OCI-LY3 (cell line): ENCODE measurements around the gene TMEM140.

ENCODE experiments used
- H2AFZ ChIP-seq: fragments of 200-600, 300-600 bp; shearing (Covaris generic); 2 replicates; pipeline ENCODE4 v1.6.0; 2014; ENCODE audit warnings: antibody characterized with exemption, low read depth, low read length
- H3K27ac ChIP-seq: fragments of 200-600, 300-600 bp; sonication (generic); 2 replicates; pipeline ENCODE4 v1.5.1; 2014; ENCODE audit warnings: mild to moderate bottlenecking, low read length, moderate library complexity, mixed read lengths
- H3K27me3 ChIP-seq: fragments of 200-600, 300-600 bp; sonication (generic); 2 replicates; pipeline ENCODE4 v1.6.1; 2014; ENCODE audit warnings: low read depth, low read length, mixed read lengths
- H3K36me3 ChIP-seq: fragments of 200-600, 300-600 bp; sonication (generic); replicated peaks from 2 replicates; pipeline ENCODE3; 2014; ENCODE audit warnings: low read depth, low read length, mixed read lengths
- H3K4me1 ChIP-seq: fragments of 300-600, 200-600 bp; sonication (generic); 2 replicates; pipeline ENCODE4 v1.6.1; 2014; ENCODE audit warnings: low read length, mixed read lengths
- H3K4me2 ChIP-seq: fragments of 200-600, 300-600 bp; sonication (generic); 2 replicates; pipeline ENCODE4 v1.6.1; 2014; ENCODE audit warnings: low read length, mixed read lengths
- H3K4me3 ChIP-seq: fragments of 300-600, 200-600 bp; sonication (generic); 2 replicates; pipeline ENCODE4 v1.5.1; 2014; ENCODE audit warnings: antibody characterized with exemption, mild to moderate bottlenecking, low read length, moderate library complexity
- H3K79me2 ChIP-seq: fragments of 300-600, 200-600 bp; shearing (Covaris generic); 2 replicates; pipeline ENCODE4 v1.6.1; 2014; ENCODE audit warnings: mild to moderate bottlenecking, low read length, mixed read lengths
- H3K9ac ChIP-seq: fragments of 300-600, 200-600 bp; shearing (Covaris generic); 2 replicates; pipeline ENCODE4 v1.6.0; 2014; ENCODE audit warnings: mild to moderate bottlenecking, low read length, moderate library complexity
- H3K9me3 ChIP-seq: fragments of 200-600, 300-600 bp; shearing (Covaris generic); 2 replicates; pipeline ENCODE4 v1.6.1; 2014; ENCODE audit warnings: low read length, mixed read lengths; ENCODE audit not compliant: insufficient read depth
- H4K20me1 ChIP-seq: fragments of 200-600, 300-600 bp; sonication (generic); 2 replicates; pipeline ENCODE4 v1.6.1; 2016; ENCODE audit warnings: low read length, mixed read lengths; ENCODE audit not compliant: insufficient read depth
- CTCF ChIP-seq: fragments of 200-600, 300-600 bp; sonication (generic); IDR thresholded peaks from 2 replicates; pipeline ENCODE4 v1.5.1; 2014; ENCODE audit warnings: antibody characterized with exemption, low read length, low read depth
- EZH2phosphoT487 ChIP-seq: fragments of 200-600 bp; shearing (Covaris generic); IDR thresholded peaks from 2 replicates; pipeline ENCODE4 v1.6.1; 2018; ENCODE audit warnings: antibody characterized with exemption, mixed run types, low read depth

Gene TMEM140

GRCh38 chr7:135204876-135205275 is 57.0 kb downstream of the TMEM140 start:
- Histone ChIP-seq H3K79me2 (no peaks in the 10 kb centered on the region), H3K36me3 (peaks cover 48% of the 10 kb centered on the region), H3K4me1 (peaks cover 41% of the 10 kb centered on the region), H3K4me3 (no peak overlapping the region), H3K27me3 (peaks cover 20% of the 10 kb centered on the region), H3K9ac (no peak overlapping the region), H3K27ac (no peak overlapping the region), H2AFZ (no peak overlapping the region), H4K20me1 (no peaks in the 10 kb centered on the region; the same call in 1 of the 2 replicates), H3K9me3 (no peaks in the 10 kb centered on the region), H3K4me2 (no peak overlapping the region)
- TF ChIP-seq CTCF (no peak), EZH2phosphoT487 (no peak)

DNA sequence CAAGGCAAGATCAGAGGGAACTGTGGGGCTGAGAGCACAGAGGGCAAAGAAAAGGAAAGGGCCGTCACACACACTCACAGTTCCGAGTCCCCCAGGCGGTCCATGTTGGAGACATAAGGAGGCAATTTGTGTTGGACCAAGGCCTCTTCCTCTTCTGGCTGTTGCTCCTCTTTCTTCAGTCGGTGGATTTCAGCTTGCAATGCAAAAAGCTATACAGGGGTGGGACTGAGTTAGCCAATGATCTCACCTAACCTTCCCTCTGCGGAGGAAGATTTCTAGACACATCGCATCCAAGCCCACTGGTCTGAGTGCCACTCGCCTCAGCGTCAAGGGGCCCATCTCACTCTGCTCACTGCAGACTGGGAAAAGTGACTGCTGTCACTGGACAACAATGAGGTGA is 58.0 kb downstream of the TMEM140 start:
- TF ChIP-seq EZH2phosphoT487 (no peak), CTCF (no peak)
- peaks cover 46% of the 10 kb centered on the region for H3K4me1 ChIP-seq
- H2AFZ ChIP-seq, result no peak overlapping the region
- H3K9ac ChIP-seq, result no peak overlapping the region
- peaks cover 40% of the 10 kb centered on the region for H3K36me3 ChIP-seq
- no peaks in the 10 kb centered on the region for H3K9me3 ChIP-seq
- H3K4me2 ChIP-seq, result peak overlapping the region; percentile 71; the same call in 1 of the 2 replicates
- no peak overlapping the region for H3K4me3 ChIP-seq
- peaks cover 25% of the 10 kb centered on the region for H3K27me3 ChIP-seq
- no peak overlapping the region for H3K27ac ChIP-seq
- H4K20me1 ChIP-seq, result no peaks in the 10 kb centered on the region; the same call in 1 of the 2 replicates
- H3K79me2 ChIP-seq, result no peaks in the 10 kb centered on the region

DNA sequence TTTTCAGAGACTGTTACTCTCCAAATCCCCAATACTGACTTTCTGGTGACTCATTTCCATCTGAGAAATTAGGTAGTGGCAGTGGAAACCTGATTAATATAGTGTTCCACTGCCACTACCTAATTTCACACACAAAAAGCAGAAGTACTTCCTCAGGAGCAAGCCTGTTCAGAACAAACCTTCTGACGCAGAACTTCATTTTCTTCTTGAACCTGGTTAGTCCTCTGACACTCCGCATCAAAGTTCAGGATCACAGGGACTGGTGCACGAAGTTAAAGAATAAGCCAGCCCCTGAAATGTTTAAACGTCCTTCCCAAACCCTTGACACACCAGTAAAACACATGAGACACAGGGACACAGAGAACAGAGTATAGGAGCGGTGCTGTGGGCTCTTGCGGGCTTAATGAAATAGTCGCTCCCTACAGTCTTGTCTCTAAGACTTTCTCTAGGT is 59.1 kb downstream of the TMEM140 start:
- no peaks in the 10 kb centered on the region for H3K9me3 ChIP-seq
- H2AFZ ChIP-seq, result no peak overlapping the region
- peak overlapping the region; percentile 12; the same call in 1 of the 2 replicates for H3K27ac ChIP-seq
- peaks cover 25% of the 10 kb centered on the region for H3K27me3 ChIP-seq
- H3K79me2 ChIP-seq, result no peaks in the 10 kb centered on the region
- peak overlapping the region; percentile 71 for H3K4me2 ChIP-seq
- H3K4me3 ChIP-seq, result peak overlapping the region; percentile 48
- H3K9ac ChIP-seq, result no peak overlapping the region
- no peak for TF ChIP-seq CTCF
- TF ChIP-seq EZH2phosphoT487, result no peak
- H3K36me3 ChIP-seq, result peaks cover 32% of the 10 kb centered on the region
- no peaks in the 10 kb centered on the region; the same call in 1 of the 2 replicates for H4K20me1 ChIP-seq
- H3K4me1 ChIP-seq, result peaks cover 46% of the 10 kb centered on the region

DNA sequence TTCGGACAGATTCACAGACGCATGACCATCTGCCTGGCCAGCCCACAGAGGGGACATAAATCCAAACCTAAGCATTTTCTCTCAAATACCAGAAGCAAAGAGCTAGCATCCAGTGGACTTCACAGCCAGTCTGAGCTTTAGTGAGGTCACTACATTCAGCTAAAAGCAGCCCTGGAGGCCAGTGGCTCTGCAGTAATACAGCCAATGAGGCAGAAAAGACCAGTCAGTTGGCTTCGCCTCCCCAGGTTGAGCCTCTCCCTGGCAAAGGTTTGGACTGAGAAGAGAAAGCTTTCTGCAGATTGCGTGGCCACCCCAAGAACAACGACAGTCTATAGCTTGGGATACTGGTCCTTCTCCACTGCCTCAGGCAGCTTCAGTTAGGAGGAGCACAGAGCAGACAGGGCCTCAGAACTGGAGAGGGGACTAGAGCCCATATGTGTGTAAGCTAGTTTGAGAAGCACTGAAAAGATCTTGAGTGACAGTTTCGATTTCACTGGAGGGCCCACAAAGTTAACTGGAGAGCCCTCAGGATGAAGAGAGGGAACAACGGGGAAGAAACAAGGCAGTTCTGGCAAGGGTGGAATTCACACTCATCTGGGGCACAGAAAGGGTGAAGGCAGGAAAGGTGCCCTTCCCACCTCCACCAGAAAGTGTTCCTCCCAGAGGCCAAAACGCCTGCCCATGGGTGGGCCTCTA is 59.7 kb downstream of the TMEM140 start:
- no peaks in the 10 kb centered on the region for H3K79me2 ChIP-seq
- H3K9me3 ChIP-seq, result no peaks in the 10 kb centered on the region
- no peak overlapping the region for H2AFZ ChIP-seq
- peak overlapping the region; percentile 48 for H3K4me3 ChIP-seq
- H3K4me2 ChIP-seq, result peak overlapping the region; percentile 71
- H3K4me1 ChIP-seq, result peaks cover 46% of the 10 kb centered on the region
- H3K27me3 ChIP-seq, result peaks cover 25% of the 10 kb centered on the region
- no peaks in the 10 kb centered on the region; the same call in 1 of the 2 replicates for H4K20me1 ChIP-seq
- peak overlapping the region; percentile 7; the same call in 1 of the 2 replicates for H3K9ac ChIP-seq
- no peak for TF ChIP-seq CTCF
- TF ChIP-seq EZH2phosphoT487, result no peak
- peaks cover 27% of the 10 kb centered on the region for H3K36me3 ChIP-seq
- 0 out of 2 replicates have a peak overlapping the region, but pooled peaks have one; percentile 12 for H3K27ac ChIP-seq
